Measurements from ENCODE around the gene SOCS3. TPM values are rescaled to one million over a fixed set of nuclear protein-coding genes. Genes with fewer than 3 reads are reported as not detected.

Gene SOCS3
- total and polyA plus RNA-seq, 2 experiments from 2014 or later: 33.3 to 59.0 TPM

DNA sequence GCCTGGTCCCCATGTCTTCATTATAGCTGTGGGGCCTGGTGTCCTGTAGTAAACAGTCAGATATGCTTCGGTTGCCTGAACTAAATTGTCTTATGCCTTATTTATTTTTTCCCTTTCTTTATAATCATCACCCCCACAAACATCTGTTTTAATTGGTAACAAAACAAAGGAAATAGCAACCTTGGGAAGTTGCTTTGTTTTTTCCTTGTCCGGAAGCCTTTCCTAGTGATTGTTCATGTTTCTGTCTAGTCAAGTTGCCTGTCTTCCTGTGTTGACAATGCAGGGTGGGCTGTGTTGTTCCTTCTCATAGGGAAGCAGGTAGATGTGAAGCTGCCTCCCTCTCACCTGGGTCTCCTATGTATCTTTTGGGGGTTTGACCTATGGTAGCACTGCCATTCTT is 35.3 kb upstream of the SOCS3 start:
- H3K36me3 ChIP-seq: peaks cover 16% of the 10 kb centered on the region
- no peak overlapping the region for H3K4me3 ChIP-seq
- H3K9me3 ChIP-seq (ENCODE audit: low read depth): no peaks in the 10 kb centered on the region
- TF ChIP-seq, protein P1, sequence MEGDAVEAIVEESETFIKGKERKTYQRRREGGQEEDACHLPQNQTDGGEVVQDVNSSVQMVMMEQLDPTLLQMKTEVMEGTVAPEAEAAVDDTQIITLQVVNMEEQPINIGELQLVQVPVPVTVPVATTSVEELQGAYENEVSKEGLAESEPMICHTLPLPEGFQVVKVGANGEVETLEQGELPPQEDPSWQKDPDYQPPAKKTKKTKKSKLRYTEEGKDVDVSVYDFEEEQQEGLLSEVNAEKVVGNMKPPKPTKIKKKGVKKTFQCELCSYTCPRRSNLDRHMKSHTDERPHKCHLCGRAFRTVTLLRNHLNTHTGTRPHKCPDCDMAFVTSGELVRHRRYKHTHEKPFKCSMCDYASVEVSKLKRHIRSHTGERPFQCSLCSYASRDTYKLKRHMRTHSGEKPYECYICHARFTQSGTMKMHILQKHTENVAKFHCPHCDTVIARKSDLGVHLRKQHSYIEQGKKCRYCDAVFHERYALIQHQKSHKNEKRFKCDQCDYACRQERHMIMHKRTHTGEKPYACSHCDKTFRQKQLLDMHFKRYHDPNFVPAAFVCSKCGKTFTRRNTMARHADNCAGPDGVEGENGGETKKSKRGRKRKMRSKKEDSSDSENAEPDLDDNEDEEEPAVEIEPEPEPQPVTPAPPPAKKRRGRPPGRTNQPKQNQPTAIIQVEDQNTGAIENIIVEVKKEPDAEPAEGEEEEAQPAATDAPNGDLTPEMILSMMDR (IDR thresholded peaks at IDR 0.05; ENCODE audit: low read depth, low read length): no peak
- no peak for DNase-seq (ENCODE audit: low read depth in 1 of 2, low spot score in 1 of 2)
- H3K4me1 ChIP-seq (ENCODE audit: low read depth): peaks cover 4% of the 10 kb centered on the region
- no peaks in the 10 kb centered on the region for H3K27me3 ChIP-seq
- peak overlapping the region; percentile 43 for H3K27ac ChIP-seq

DNA sequence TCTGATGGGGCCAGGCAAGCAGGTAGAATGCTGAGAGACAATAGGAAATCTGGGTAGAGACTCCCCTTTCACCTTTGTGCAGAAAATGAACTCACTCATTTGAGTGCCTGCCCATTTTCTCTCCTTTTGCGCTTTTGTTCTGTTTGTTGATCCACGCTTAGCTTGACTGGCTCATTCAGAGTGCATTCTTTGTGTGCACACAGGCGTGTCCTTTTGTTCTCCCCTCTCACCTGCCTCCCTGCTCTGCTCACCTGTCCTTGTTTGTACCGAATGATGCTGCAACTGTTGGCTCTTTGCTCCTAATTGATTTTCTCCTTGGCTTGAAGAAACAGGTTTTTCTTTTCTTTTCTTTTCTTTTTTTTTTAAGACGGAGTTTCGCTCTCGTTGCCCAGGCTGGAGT is 34.3 kb upstream of the SOCS3 start:
- TF ChIP-seq, protein P1 (IDR thresholded peaks at IDR 0.05; ENCODE audit: low read depth, low read length): no peak
- Histone ChIP-seq H3K4me1 (ENCODE audit: low read depth) (peaks cover 4% of the 10 kb centered on the region), H3K36me3 (peaks cover 8% of the 10 kb centered on the region)

DNA sequence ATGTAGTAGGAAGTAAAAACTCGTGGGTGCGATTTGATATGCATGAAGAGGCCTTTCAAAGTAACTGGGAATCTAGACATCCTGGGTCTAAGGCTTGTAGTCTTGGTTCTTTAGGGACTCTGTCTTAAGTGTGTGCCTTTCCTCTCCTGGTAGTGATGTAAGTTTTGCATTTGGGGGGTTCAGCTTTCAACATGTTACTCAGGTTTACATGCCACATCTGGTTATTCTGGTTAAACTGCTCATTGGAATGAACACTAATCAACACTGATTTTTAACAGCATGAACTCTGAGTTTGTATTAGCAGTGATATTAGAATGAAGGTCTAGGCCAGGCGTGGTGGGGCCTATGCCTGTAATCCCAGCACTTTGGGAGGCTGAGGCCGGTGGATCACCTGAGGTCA is 33.7 kb upstream of the SOCS3 start:
- Histone ChIP-seq H3K27me3 (no peaks in the 10 kb centered on the region), H3K9me3 (ENCODE audit: low read depth) (no peaks in the 10 kb centered on the region), H3K4me3 (no peak overlapping the region), H3K36me3 (peaks cover 4% of the 10 kb centered on the region), H3K27ac (no peak overlapping the region), H3K4me1 (ENCODE audit: low read depth) (peaks cover 5% of the 10 kb centered on the region)
- TF ChIP-seq, protein P1 (IDR thresholded peaks at IDR 0.05; ENCODE audit: low read depth, low read length): no peak
- DNase-seq (ENCODE audit: low read depth in 1 of 2, low spot score in 1 of 2): no peak

More for the DNA sequence above, 34.3 kb upstream of the SOCS3 start:
- no peak overlapping the region for H3K4me3 ChIP-seq
- H3K27me3 ChIP-seq: no peaks in the 10 kb centered on the region
- H3K9me3 ChIP-seq (ENCODE audit: low read depth): no peaks in the 10 kb centered on the region
- H3K27ac ChIP-seq: no peak overlapping the region
- no peak for DNase-seq (ENCODE audit: low read depth in 1 of 2, low spot score in 1 of 2)

DNA sequence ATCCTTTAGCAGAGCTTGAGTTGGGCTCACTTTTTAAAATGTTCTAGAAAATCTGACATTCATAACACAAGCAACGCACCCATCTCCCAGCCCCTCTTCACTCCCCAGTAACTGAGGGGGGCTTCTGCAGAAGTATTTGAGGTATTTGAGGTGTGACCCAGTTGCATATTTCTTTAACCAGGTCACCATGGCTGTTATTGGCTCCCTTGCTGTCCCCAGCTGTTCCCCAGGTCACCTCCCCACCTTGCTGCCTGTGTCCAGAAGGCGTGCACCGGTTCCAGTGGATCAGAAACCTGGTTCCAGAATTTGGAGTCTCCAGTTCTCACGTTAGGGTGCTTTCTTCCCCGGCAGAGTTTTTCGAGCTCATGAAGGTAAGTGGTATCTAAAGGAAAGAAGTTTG is 32.4 kb upstream of the SOCS3 start:
- TF ChIP-seq, protein P1 (IDR thresholded peaks at IDR 0.05; ENCODE audit: low read depth, low read length): no peak
- H3K4me1 ChIP-seq (ENCODE audit: low read depth): peaks cover 12% of the 10 kb centered on the region
- no peaks in the 10 kb centered on the region for H3K27me3 ChIP-seq
- no peak for DNase-seq (ENCODE audit: low read depth in 1 of 2, low spot score in 1 of 2)
- no peaks in the 10 kb centered on the region for H3K36me3 ChIP-seq
- H3K9me3 ChIP-seq (ENCODE audit: low read depth): no peaks in the 10 kb centered on the region
- H3K4me3 ChIP-seq: no peak overlapping the region
- H3K27ac ChIP-seq: no peak overlapping the region

DNA sequence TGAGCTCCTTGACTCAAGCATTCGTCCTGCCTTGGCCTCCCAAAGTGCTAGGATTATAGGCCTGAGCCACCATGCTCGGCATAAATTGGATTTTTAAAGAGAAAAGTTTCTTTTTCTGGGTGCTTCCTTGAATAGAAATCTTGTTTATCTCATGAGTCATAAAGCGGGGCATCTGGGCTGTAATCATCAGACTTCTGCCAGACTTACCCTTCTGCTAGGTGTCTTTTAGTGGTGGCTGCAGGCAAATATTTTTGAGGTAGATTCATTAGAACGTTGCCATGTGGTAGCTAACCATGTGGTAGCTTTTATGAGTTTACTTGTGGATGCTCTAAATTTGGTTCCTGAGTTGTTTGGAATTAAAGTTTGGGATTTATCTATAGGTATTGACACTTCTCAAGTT is 32.0 kb upstream of the SOCS3 start:
- TF ChIP-seq, protein P1 (IDR thresholded peaks at IDR 0.05; ENCODE audit: low read depth, low read length): no peak
- DNase-seq (ENCODE audit: low read depth in 1 of 2, low spot score in 1 of 2): no peak
- H3K27me3 ChIP-seq: no peaks in the 10 kb centered on the region
- H3K9me3 ChIP-seq (ENCODE audit: low read depth): no peaks in the 10 kb centered on the region
- no peak overlapping the region for H3K27ac ChIP-seq
- H3K4me3 ChIP-seq: no peak overlapping the region
- H3K4me1 ChIP-seq (ENCODE audit: low read depth): peaks cover 12% of the 10 kb centered on the region
- H3K36me3 ChIP-seq: no peaks in the 10 kb centered on the region

DNA sequence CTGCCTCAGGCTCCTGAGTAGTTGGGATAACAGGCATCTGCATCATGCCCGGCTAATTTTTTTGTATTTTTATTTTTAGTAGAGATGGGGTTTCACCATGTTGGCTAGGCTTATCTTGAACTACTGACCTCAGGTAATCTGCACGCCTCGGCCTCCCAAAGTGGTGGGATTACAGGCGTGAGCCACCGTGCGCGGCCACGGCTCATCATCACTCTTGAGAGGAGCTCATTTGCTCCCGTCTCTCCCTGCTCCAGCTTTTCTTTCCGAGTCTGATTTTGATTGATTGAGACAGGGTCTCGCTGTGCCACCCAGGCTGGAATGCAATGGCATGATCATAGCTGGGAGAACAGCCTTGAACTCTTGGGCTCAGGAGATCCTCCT is 31.2 kb upstream of the SOCS3 start:
- Histone ChIP-seq H3K27me3 (no peaks in the 10 kb centered on the region), H3K9me3 (ENCODE audit: low read depth) (no peaks in the 10 kb centered on the region), H3K27ac (no peak overlapping the region), H3K4me1 (ENCODE audit: low read depth) (peaks cover 12% of the 10 kb centered on the region), H3K36me3 (no peaks in the 10 kb centered on the region), H3K4me3 (no peak overlapping the region)
- DNase-seq (ENCODE audit: low read depth in 1 of 2, low spot score in 1 of 2): no peak
- TF ChIP-seq, protein P1 (IDR thresholded peaks at IDR 0.05; ENCODE audit: low read depth, low read length): no peak
